GM19468 (cell line): ENCODE data around the gene ADIPOR2.
A peak's percentile ranks its signal among the peaks of the same experiment; 100 is the strongest.
"Not testable (repeated sequence)": the region's sequence is repeated elsewhere in the genome, so short reads cannot be mapped to it uniquely, and the experiment has no call there.

Source experiments
- ATAC-seq: cut with Tn5 transposase; IDR thresholded peaks from one replicate; pipeline ENCODE4 v1.9.1; 2021; ENCODE audit warnings: mild to moderate bottlenecking, moderate library complexity, moderate number of reproducible peaks; ENCODE audit not compliant: unreplicated experiment; ENCODE audit errors: extremely low read depth

The ADIPOR2 gene

DNA sequence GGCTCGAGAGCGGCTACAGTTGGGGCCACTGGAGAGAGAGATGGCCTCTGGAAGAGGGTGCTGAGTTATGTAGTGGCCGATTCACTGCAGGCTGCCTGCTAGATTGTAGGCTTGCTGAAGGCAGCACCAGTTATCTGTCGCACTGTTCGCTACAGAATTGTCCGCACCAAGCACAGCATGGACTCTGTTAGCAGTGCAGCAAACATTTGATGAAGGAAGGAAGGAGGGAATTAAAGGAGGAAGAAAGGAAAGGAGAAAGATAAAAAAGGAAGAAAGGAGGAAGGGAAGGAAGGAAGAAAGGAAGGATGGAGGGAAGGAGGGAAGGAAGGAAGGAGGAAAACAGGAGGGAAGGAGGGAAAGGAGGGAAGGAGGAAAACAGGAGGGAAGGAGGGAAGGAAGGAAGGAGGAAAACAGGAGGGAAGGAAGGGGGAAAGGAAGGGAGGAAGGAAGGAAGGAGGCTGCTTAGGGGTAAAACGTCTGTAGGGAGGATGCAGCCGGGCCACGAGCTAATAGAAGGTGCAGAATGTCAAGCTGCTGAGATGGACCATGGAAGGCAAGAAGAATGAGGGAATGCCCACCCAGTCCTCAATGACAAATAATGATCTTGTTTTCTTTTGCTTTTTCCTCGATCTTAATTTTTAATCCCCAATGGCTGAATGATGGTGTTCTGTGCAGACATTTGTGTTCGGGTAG lies 27.3 kb upstream of the ADIPOR2 start:
- no peak for ATAC-seq

DNA sequence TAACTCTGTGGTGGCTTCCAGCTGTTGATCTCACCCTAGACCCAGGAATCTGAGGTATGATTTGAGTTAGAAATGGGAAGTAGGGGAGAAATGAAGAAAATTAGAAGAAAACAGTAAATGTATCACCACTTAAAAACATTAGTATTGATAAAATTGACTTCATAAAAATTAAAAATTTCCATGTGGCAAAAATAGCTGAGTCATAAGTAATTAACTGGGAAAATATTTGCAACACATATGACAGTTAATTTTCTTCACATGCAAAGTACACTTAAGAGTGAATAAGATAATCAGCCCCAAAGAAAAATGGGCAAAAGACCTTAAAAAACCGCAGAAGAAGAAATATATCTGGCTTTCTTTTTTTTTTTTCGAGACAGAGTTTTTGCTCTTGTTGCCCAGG lies 25.5 kb upstream of the ADIPOR2 start:
- ATAC-seq, result no peak

DNA sequence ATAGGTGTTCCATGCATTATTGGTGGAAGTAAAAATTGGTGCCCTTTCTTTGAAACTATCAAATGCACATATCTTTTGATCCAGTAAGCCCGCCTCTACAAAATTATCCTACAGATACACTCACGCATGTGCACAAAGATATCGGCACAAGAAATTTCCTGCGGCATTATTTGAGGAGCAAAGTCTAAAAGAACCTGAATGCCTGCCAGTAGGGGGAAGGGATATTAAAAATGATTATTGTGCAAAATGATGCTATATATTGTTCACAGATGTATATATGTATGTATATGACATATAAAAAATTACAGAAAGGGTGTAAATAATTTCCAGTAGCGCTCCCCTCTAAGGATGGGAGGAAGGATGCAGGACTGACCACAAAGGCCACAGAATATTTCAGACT lies 24.7 kb upstream of the ADIPOR2 start:
- ATAC-seq, result no peak

- no peak for ATAC-seq
These were observed 24.1 kb upstream of the ADIPOR2 start for GRCh38 chr12:1666685-1667162.

DNA sequence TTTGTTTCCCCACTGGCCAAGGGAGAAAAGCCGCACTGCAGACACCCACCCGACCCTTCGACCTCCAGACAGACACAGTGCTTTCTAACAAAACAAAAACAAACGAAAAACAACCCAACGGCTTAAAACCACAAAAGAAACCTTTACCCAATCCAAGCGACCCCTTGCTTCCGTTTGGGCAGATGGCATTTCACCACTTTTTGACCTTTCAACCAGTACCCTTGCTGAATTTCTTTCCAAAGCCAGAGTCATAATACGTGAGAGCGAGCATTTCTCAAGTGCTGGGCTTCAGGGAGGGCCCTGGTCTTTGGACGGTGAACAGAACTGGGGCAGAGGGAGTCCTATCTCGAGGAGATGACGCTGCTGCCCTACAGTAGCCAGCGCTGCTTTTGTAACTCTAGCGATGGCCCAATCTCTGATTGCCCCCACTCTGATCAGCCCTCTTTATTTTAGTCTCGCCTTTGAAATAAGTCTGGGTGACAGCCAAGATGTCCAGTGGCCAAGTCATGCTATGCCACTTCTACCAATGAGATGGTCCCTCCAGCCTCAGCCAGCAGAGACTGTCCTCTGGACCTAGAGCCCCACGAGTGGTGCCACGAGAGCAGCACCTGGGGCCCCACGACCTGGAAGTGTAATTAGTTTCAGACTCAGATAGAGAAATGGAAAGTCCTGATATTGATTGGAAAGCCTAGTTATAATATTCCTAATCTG lies 21.9 kb upstream of the ADIPOR2 start:
- ATAC-seq, result no peak

GRCh38 chr12:1670358-1671268 lies 20.3 kb upstream of the ADIPOR2 start:
- no peak for ATAC-seq

DNA sequence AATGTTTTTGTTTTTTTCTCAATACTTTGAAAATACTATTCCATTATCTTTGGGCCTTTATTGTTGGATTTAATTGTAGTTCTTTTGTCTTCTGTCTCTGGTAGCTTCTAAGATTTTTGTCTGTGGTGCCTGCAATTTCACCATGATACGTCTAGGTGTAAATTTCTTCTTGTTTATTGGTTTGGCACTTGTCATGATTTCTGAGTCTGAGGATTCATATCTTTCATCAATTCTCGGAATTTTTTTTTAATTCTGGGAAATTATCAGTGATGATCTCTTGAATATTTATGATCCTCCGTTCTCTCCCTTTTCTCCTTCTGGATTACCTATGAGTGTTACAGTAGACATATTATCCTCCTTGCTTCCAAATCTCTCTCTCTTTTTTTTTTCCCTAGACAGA lies 14.8 kb upstream of the ADIPOR2 start:
- ATAC-seq, result no peak

DNA sequence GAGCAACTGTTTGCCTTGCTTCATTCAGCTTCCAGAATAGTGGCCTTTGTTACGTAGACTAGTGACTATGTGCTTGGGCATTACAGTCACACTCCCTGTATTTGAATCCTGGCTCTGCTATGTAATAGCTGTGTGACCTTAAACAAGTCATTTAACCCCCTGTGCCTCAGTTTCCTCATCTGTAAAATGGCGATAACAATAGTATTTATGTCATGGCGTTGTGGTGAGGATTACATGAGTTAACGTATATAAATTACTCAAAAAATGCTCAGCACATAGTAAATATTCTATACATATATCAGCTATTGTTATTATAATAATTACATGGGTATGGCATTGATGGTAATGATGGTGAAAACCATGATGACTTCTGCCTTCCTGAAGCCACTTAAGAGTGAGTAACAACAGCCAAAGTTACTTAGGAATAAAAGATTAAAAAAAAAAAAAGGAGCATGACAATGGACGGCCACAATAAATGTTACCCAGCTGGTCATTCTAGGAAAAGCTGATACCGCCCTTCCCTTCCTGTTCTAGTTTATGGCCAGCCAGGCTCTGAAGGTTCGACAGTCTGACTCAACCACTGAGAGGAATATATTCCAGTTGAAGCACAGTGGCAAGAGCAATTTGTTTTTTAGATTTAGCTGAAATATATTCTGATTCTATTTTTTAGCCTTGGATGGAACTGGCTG lies 9.9 kb upstream of the ADIPOR2 start:
- ATAC-seq, result no peak

DNA sequence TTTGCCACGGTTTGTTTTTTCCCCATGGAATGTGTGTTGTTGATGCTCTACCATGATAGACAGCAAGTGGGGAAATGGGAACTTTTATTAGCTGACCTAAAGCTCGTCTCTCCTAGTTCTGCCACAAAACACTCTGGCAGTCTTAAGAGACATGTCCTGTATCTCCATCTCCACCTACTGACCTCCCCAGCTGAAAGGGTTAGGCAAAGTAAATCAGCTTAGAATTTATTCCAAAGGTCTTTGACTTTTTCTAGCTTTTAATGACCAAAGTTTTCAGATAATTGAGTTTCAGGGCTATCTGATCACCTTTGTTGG lies 9.4 kb upstream of the ADIPOR2 start:
- no peak for ATAC-seq

DNA sequence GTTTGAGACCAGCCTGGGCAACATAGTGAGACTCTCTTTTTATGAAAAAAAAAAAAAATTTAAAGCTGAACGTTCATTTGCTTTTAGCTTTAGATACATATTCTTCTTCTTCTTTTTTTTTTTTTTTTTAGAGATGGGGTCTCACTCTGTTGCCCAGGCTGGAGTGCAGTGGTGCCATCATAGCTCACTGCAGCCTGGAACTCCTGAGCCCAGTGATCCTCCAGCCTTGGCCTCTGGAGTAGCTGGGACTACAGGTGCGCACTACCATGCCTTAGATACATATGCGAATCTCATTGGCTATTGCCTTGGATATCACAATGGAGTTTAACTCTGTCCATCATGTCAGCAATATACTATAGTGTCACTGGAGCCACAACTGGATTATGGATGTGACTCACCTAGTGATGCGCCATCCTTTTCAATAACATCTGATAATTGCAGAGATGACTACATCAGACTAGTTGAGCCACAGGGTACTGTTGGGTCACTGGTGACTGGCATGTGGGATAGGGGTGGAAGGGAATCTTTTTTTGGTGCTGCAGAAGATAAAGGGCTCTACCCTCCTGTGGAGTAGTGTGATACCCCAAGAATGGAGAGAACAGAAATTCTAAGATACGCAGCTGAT lies 2.7 kb upstream of the ADIPOR2 start:
- ATAC-seq, result no peak

- ATAC-seq, result peak; percentile 4
These were observed 495 bp downstream of the ADIPOR2 start for GRCh38 chr12:1691123-1692007.

DNA sequence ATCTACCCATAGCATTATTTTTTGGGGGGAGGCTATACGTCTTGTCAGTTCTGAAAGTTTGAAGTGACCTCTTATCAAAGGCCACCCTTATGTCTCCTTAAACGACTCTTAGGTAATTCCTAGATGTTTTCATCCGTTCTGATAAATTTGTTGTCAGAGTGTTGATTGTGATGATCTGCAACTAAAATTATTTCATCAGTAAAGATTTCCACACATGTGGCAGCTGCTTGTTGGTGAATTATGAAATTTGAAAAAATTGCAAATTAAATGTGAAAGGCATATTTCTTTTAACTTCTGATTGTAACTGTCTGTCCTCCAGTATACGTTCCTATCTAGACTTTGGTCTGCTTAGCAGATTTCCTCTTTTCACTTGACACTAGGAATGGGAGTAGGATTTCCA lies 1.4 kb downstream of the ADIPOR2 start:
- no peak for ATAC-seq

- no peak for ATAC-seq
These were observed 2.2 kb downstream of the ADIPOR2 start for GRCh38 chr12:1692895-1693610.

GRCh38 chr12:1695097-1695496 lies 4.2 kb downstream of the ADIPOR2 start:
- not testable (repeated sequence) for ATAC-seq

- ATAC-seq, result no peak
These were observed 5.2 kb downstream of the ADIPOR2 start for GRCh38 chr12:1695886-1696670.

- no peak for ATAC-seq
These were observed 5.9 kb downstream of the ADIPOR2 start for GRCh38 chr12:1696800-1697199.

DNA sequence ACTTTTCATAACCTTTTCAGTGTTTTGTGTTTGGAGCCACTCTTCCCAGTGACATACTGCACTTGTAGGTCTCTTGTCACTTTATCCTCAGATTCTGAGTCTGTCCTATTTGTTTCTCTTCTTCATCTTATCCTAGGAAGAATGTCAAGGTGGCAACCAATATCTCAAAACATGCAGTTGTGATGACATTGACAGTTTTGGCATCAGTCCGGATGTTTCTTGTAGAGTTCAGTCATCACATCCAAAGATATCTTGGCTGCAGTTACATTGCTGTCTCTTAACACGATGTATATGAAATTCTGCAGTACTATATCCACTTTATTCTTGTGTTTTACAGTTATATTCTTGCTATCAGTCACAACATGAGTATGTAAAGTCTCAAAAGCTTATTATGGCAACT lies 6.4 kb downstream of the ADIPOR2 start:
- ATAC-seq, result no peak

DNA sequence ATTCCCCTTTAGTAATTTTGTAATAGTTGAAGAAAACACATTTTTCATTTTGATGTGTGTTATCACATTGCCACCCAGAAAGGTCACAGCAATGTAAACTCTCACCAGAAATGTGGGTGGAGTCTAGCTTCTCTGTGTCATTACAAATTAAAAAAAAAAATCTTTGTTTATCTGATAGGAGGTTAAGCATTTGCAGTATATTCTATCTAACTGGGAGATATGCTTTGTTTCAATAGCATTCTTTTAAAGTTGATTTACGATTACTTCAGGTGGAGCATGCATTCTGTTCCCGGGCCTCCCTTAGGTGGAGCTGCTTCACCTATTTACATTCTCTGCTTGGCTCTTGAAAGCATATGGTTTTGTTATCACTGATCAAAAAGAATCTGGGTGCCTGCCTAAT lies 7.8 kb downstream of the ADIPOR2 start:
- ATAC-seq, result no peak
